Upper lobe of left lung (tissue), 6 donors: ENCODE measurements around the gene ZGLP1. TPM values are rescaled to one million over a fixed set of nuclear protein-coding genes. Genes with fewer than 3 reads are reported as not detected.

Source experiments
- ATAC-seq, 2 donors: fragments of 200-7000 bp; cut with Tn5 transposase; one replicate each; pipeline ENCODE4 v1.9.1; 2022; ENCODE audit warnings: mild to moderate bottlenecking in 2 of 2, moderate library complexity in 2 of 2; ENCODE audit not compliant: low FRiP score in 2 of 2
- DNase-seq, 2 donors: peaks; one replicate each; pipeline ENCODE4 v3.0.0-alpha.2; 2019 to 2020
- H3K27ac ChIP-seq, 4 donors: fragments of 200-600 bp; sonication (generic); one replicate each; pipeline ENCODE4 v1.5.1; 2016 to 2019
- H3K27me3 ChIP-seq, 4 donors: fragments of 200-600 bp; sonication (generic); one replicate each; pipeline ENCODE4 v1.5.1; 2017 to 2019
- H3K36me3 ChIP-seq, 4 donors: fragments of 200-600 bp; sonication (generic); one replicate each; pipeline ENCODE4 v1.5.1; 2016 to 2019
- H3K4me1 ChIP-seq, 4 donors: fragments of 200-600 bp; sonication (generic); one replicate each; pipeline ENCODE4 v1.5.1; 2018 to 2019
- H3K4me3 ChIP-seq, 4 donors: fragments of 200-600 bp; sonication (generic); one replicate each; pipeline ENCODE4 v1.5.1; 2017 to 2019; ENCODE audit warnings: mild to moderate bottlenecking in 2 of 4, moderate library complexity in 1 of 4
- H3K9me3 ChIP-seq, 4 donors: fragments of 200-600 bp; sonication (generic); one replicate each; pipeline ENCODE4 v1.5.1; 2018 to 2019
- EP300 ChIP-seq, 4 donors: sonication (generic); formaldehyde crosslinking; IDR thresholded peaks; one replicate each; pipeline ENCODE4 v1.5.1; 2017; ENCODE audit warnings: antibody characterized with exemption in 4 of 4, control low read depth in 2 of 4
- POLR2A ChIP-seq, 4 donors: fragments of 450-650 bp; IDR thresholded peaks; one replicate each; pipeline ENCODE4 v1.5.1; 2016 to 2017; ENCODE audit warnings: antibody characterized with exemption in 4 of 4, mild to moderate bottlenecking in 2 of 4
- POLR2AphosphoS5 ChIP-seq, 2 donors: sonication (generic); formaldehyde crosslinking; IDR thresholded peaks; one replicate each; pipeline ENCODE4 v1.5.1; 2017; ENCODE audit warnings: antibody characterized with exemption in 2 of 2
- WGBS, 2 donors: methylation state at CpG; one replicate each; pipeline ENCODE4 v1.1.5; 2017 to 2018; 5-methylcytosine and 5-hydroxymethylcytosine counted together
- total RNA-seq, 6 donors: library from RNA; depleted of rRNA in 4 of 6; stranded (reverse); fragments of >200 nt in 4 of 6; gene quantifications; one replicate each; pipeline versions ENCODE4 v1.1.0 to v1.2.1, GENCODE V29; 2016 to 2021
- TF ChIP-seq, protein P1 (sequence below), 6 experiments: fragments of 450-650 bp in 4 of 6; fragments of 200-600 bp in 2 of 6; sonication (generic) in 2 of 6; IDR thresholded peaks; one replicate each; pipeline ENCODE4 v1.5.1; 2016 to 2019; ENCODE audit warnings: antibody characterized with exemption in 6 of 6
- donor health status: DM: no; HTN: no; CAD: no; lungs with moderate emphysema.
- donor health status: DM: no; HTN: yes; CAD: no; lungs with severe emphysema.

The ZGLP1 gene
- total RNA-seq, 6 donors from 2014 or later: 1.8 to 21.6 (median 5.4) TPM

- peak in 1 of 2 donors; percentile 5 for ATAC-seq
- H3K27me3 ChIP-seq: peaks cover 0 to 42% (median 21%) of the 10 kb centered on the region in 4 donors
- no peak for TF ChIP-seq EP300 (IDR thresholded peaks at IDR 0.05)
- no peak for TF ChIP-seq POLR2AphosphoS5 (IDR thresholded peaks at IDR 0.05)
- TF ChIP-seq, protein P1, sequence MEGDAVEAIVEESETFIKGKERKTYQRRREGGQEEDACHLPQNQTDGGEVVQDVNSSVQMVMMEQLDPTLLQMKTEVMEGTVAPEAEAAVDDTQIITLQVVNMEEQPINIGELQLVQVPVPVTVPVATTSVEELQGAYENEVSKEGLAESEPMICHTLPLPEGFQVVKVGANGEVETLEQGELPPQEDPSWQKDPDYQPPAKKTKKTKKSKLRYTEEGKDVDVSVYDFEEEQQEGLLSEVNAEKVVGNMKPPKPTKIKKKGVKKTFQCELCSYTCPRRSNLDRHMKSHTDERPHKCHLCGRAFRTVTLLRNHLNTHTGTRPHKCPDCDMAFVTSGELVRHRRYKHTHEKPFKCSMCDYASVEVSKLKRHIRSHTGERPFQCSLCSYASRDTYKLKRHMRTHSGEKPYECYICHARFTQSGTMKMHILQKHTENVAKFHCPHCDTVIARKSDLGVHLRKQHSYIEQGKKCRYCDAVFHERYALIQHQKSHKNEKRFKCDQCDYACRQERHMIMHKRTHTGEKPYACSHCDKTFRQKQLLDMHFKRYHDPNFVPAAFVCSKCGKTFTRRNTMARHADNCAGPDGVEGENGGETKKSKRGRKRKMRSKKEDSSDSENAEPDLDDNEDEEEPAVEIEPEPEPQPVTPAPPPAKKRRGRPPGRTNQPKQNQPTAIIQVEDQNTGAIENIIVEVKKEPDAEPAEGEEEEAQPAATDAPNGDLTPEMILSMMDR (IDR thresholded peaks at IDR 0.05): no peak
- TF ChIP-seq POLR2A (IDR thresholded peaks at IDR 0.05): no peak
Observed at GRCh38 chr19:10290357-10290875, 19.2 kb downstream of the ZGLP1 start.

DNA sequence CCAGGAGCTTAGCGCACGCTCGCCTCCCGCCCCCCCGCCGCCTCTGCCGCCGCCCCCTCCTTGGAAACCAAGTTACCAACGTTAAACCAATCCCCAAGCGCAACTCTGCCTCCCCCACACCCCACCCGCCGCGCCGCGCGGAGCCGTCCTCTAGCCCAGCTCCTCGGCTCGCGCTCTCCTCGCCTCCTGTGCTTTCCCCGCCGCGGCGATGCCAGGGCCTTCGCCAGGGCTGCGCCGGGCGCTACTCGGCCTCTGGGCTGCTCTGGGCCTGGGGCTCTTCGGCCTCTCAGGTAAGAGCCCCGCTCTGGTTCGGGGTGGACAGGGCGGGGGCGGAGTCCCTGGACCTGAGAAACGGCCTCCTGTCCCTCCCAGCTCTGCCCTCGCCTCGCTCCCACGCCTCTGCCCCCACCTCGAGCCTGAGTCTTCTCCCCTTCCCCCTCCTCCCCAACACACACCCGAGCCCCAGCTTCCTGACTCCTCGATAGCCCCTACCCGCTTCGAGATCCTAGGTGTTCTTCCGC, 19.7 kb downstream of the ZGLP1 start, which contains the start of gene ICAM5:
ICAM5 (plus strand) TSS at position 117 of the 521 bp plus-strand sequence; CDS start at position 209, 92 bp downstream.
- Histone ChIP-seq H3K4me1 (peaks cover 94 to 100% (median 98%) of the 10 kb centered on the region in 4 donors), H3K27me3 (peaks cover 0 to 37% (median 19%) of the 10 kb centered on the region in 4 donors), H3K36me3 (peaks cover 6 to 14% (median 12%) of the 10 kb centered on the region in 4 donors), H3K9me3 (no peaks in the 10 kb centered on the region), H3K4me3 (peak within 1 kb of the TSS; percentile 13 to 64 (median 46)), H3K27ac (peak within 1 kb of the TSS; percentile 28 to 82 (median 66))
- TF ChIP-seq POLR2A (IDR thresholded peaks at IDR 0.05): no peak
- TF ChIP-seq EP300 (IDR thresholded peaks at IDR 0.05): no peak
- DNase-seq: peak in 1 of 2 donors; percentile 93
- ATAC-seq: no peak
- WGBS, 2 donors: 1 to 4% methylated on average over 18 to 32 of the region's 45 CpGs

More at GRCh38 chr19:10290357-10290875, 19.2 kb downstream of the ZGLP1 start:
- peaks cover 94 to 100% (median 98%) of the 10 kb centered on the region in 4 donors for H3K4me1 ChIP-seq
- H3K4me3 ChIP-seq: peak overlapping the region in 3 of 4 donors; percentile 39 to 64 (median 54)
- H3K9me3 ChIP-seq: no peaks in the 10 kb centered on the region
- peak in 1 of 2 donors; percentile 65 for DNase-seq
- H3K27ac ChIP-seq: peak overlapping the region in 3 of 4 donors; percentile 64 to 82 (median 69)
- WGBS, 2 donors: 2% methylated on average over 30 of the region's 30 CpGs
- H3K36me3 ChIP-seq: peaks cover under 1 to 9% (median 7%) of the 10 kb centered on the region in 4 donors

GRCh38 chr19:10289167-10289835, 20.3 kb downstream of the ZGLP1 start:
- ATAC-seq: peak; percentile 1 to 32
- DNase-seq: peak; percentile 57 to 92
- H3K27me3 ChIP-seq: peaks cover 0 to 31% (median 16%) of the 10 kb centered on the region in 4 donors
- peaks cover 12 to 20% (median 18%) of the 10 kb centered on the region in 4 donors for H3K36me3 ChIP-seq
- TF ChIP-seq, protein P1 (IDR thresholded peaks at IDR 0.05): no peak
- no peak for TF ChIP-seq POLR2A (IDR thresholded peaks at IDR 0.05)
- H3K9me3 ChIP-seq: no peaks in the 10 kb centered on the region
- H3K27ac ChIP-seq: peak overlapping the region; percentile 15 to 82 (median 42)
- H3K4me1 ChIP-seq: peaks cover 95 to 100% (median 98%) of the 10 kb centered on the region in 4 donors
- WGBS, 2 donors: 0 to 2% methylated on average over 19 to 44 of the region's 50 CpGs
- H3K4me3 ChIP-seq: peak overlapping the region; percentile 13 to 64 (median 46)

- H3K36me3 ChIP-seq: peaks cover 15 to 26% (median 24%) of the 10 kb centered on the region in 4 donors
- no peak for ATAC-seq
- TF ChIP-seq, protein P1 (IDR thresholded peaks at IDR 0.05): no peak
- TF ChIP-seq EP300 (IDR thresholded peaks at IDR 0.05) (no peak), POLR2A (IDR thresholded peaks at IDR 0.05) (no peak), POLR2AphosphoS5 (IDR thresholded peaks at IDR 0.05) (no peak)
- H3K4me1 ChIP-seq: peaks cover 94 to 100% (median 99%) of the 10 kb centered on the region in 4 donors
- H3K27ac ChIP-seq: peak overlapping the region; percentile 15 to 82 (median 46)
- WGBS, 2 donors: 3% methylated on average over 8 to 22 of the region's 23 CpGs
- peak overlapping the region in 3 of 4 donors; percentile 39 to 64 (median 54) for H3K4me3 ChIP-seq
- H3K27me3 ChIP-seq: peaks cover 0 to 25% (median 15%) of the 10 kb centered on the region in 4 donors
- DNase-seq: peak; percentile 68 to 90
- no peaks in the 10 kb centered on the region for H3K9me3 ChIP-seq
Observed at GRCh38 chr19:10288662-10289166, 20.9 kb downstream of the ZGLP1 start.
